22Rv1 (cell line): ENCODE measurements around the gene GLUD2.

Experiments used
- CTCF ChIP-seq: fragments of 450-650 bp; IDR thresholded peaks from 2 replicates; pipeline ENCODE4 v1.5.1; 2017; ENCODE audit warnings: mild to moderate bottlenecking
- ZFX ChIP-seq: fragments of 450-650 bp; IDR thresholded peaks from 2 replicates; pipeline ENCODE4 v1.6.1; 2017; ENCODE audit warnings: antibody characterized with exemption, borderline replicate concordance

- no peak for TF ChIP-seq CTCF
- no peak for TF ChIP-seq ZFX
Measured at GRCh38 chrX:121013897-121014455, 33.4 kb upstream of the GLUD2 start.
